Astrocyte (in vitro differentiated cells and primary cell): ENCODE measurements around the gene ACTN1. TPM values are rescaled to one million over a fixed set of nuclear protein-coding genes. Genes with fewer than 3 reads are reported as not detected.

Source experiments
- DNase-seq: peaks from one replicate; pipeline ENCODE4 v3.0.0-alpha.2; 2010; ENCODE audit warnings: low read depth
- FAIRE-seq: peaks from 2 replicates; lab custom pipeline; 2011; peaks lifted over from hg19 to GRCh38; lab: Jason Lieb, UNC
- H2AFZ ChIP-seq: 2 replicates; pipeline ENCODE4 v1.6.0; 2012; ENCODE audit warnings: low read depth, low read length, inconsistent platforms
- H3K27ac ChIP-seq: 2 replicates; pipeline ENCODE4 v1.5.1; 2011; ENCODE audit warnings: low read depth, low read length, inconsistent platforms
- H3K27me3 ChIP-seq: 2 replicates; pipeline ENCODE4 v1.6.0; 2011; ENCODE audit warnings: low read length, inconsistent platforms; ENCODE audit not compliant: insufficient read depth
- H3K36me3 ChIP-seq: 2 replicates; pipeline ENCODE4 v1.5.1; 2011; ENCODE audit warnings: low read length, inconsistent platforms; ENCODE audit not compliant: insufficient read depth
- H3K4me1 ChIP-seq: 2 replicates; pipeline ENCODE4 v1.5.1; 2011; ENCODE audit warnings: low read length, inconsistent platforms; ENCODE audit not compliant: insufficient read depth
- H3K4me2 ChIP-seq: 2 replicates; pipeline ENCODE4 v1.6.0; 2012; ENCODE audit warnings: low read length, inconsistent platforms
- H3K4me3 ChIP-seq: 2 replicates; pipeline ENCODE4 v1.5.1; 2011; ENCODE audit warnings: low read depth, mild to moderate bottlenecking, low read length, inconsistent platforms; ENCODE audit not compliant: insufficient read depth
- H3K79me2 ChIP-seq: 2 replicates; pipeline ENCODE4 v1.6.0; 2012; ENCODE audit warnings: mild to moderate bottlenecking, low read length, inconsistent platforms; ENCODE audit not compliant: insufficient read depth
- H3K9ac ChIP-seq: 2 replicates; pipeline ENCODE4 v1.6.0; 2012; ENCODE audit warnings: mild to moderate bottlenecking, low read length, inconsistent platforms
- H3K9me3 ChIP-seq: 2 replicates; pipeline ENCODE4 v1.5.1; 2012; ENCODE audit warnings: low read depth, mild to moderate bottlenecking, low read length, inconsistent platforms; ENCODE audit not compliant: insufficient read depth
- H4K20me1 ChIP-seq: 2 replicates; pipeline ENCODE4 v1.6.0; 2012; ENCODE audit warnings: low read length, inconsistent platforms; ENCODE audit not compliant: insufficient read depth
- H3K27ac Mint-ChIP-seq: one replicate; pipeline ENCODE4 v1.8.0; 2021; ENCODE audit warnings: mild to moderate bottlenecking, mixed read lengths; ENCODE audit not compliant: unreplicated experiment
- H3K27me3 Mint-ChIP-seq: one replicate; pipeline ENCODE4 v1.8.0; 2021; ENCODE audit warnings: low read depth, mixed read lengths; ENCODE audit not compliant: unreplicated experiment
- H3K36me3 Mint-ChIP-seq: one replicate; pipeline ENCODE4 v1.8.0; 2021; ENCODE audit warnings: low read depth, mixed read lengths; ENCODE audit not compliant: unreplicated experiment
- H3K4me1 Mint-ChIP-seq: one replicate; pipeline ENCODE4 v1.8.0; 2021; ENCODE audit warnings: low read depth, mixed read lengths; ENCODE audit not compliant: unreplicated experiment
- H3K4me3 Mint-ChIP-seq: one replicate; pipeline ENCODE4 v1.8.0; 2021; ENCODE audit warnings: mild to moderate bottlenecking, moderate library complexity, mixed read lengths; ENCODE audit not compliant: unreplicated experiment
- H3K9me3 Mint-ChIP-seq: one replicate; pipeline ENCODE4 v1.8.0; 2021; ENCODE audit warnings: mild to moderate bottlenecking, mixed read lengths; ENCODE audit not compliant: unreplicated experiment
- CTCF ChIP-seq: IDR thresholded peaks from 2 replicates; pipeline ENCODE4 v1.5.1; 2011; ENCODE audit warnings: low read depth, mild to moderate bottlenecking, inconsistent platforms, low read length, moderate library complexity; ENCODE audit not compliant: insufficient read depth
- EZH2 ChIP-seq: IDR thresholded peaks from 2 replicates; pipeline ENCODE4 v1.6.1; 2012; ENCODE audit warnings: mild to moderate bottlenecking, low read length, inconsistent platforms; ENCODE audit not compliant: insufficient read depth
- total RNA-seq: library from RNA; stranded (reverse); gene quantifications from 2 replicates; pipeline ENCODE4 v1.2.1, GENCODE V29; 2021

Gene ACTN1
- total RNA-seq, 1 donor from 2014 or later = 1,163 TPM

DNA sequence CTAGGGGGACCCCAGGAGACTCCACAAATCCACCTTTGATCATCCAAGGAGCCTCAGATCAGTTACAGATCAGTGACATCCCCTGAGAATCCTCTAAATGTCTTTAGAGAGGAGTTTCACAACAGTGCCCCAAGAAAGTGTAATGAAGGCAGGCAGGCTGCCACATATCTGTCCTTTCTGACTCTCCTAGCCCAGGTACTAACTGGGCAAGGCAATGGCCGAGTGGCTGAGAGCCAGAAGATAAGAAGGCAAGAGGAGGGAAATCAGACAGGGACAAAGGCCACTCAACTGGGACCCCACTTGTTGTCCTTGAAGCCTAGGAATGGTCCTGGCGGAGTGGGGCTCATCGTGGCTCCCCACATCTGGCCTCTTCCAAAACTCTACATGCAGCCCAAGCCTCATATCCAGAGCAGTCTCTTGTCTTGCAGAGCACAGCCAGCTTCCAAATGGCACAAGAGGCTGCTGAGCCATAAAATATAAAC lies 11.6 kb downstream of the ACTN1 start:
- no peak for FAIRE-seq
- no peak overlapping the region for H3K4me3 ChIP-seq
- Mint-ChIP-seq H3K4me3 (no peak overlapping the region), H3K9me3 (no peaks in the 10 kb centered on the region), H3K4me1 (peaks cover 92% of the 10 kb centered on the region), H3K27ac (peak overlapping the region; percentile 34), H3K27me3 (no peaks in the 10 kb centered on the region), H3K36me3 (peaks cover 28% of the 10 kb centered on the region)
- DNase-seq = no peak
- peaks cover 100% of the 10 kb centered on the region for H3K79me2 ChIP-seq
- peaks cover 53% of the 10 kb centered on the region for H3K36me3 ChIP-seq
- H3K27me3 ChIP-seq = no peaks in the 10 kb centered on the region
- H2AFZ ChIP-seq = no peak overlapping the region
- peak overlapping the region; percentile 0 for H3K9ac ChIP-seq
- no peak overlapping the region for H3K27ac ChIP-seq
- peaks cover 100% of the 10 kb centered on the region for H4K20me1 ChIP-seq
- H3K4me1 ChIP-seq = peaks cover 92% of the 10 kb centered on the region
- H3K4me2 ChIP-seq = peak overlapping the region; percentile 65
- H3K9me3 ChIP-seq = no peaks in the 10 kb centered on the region
- TF ChIP-seq CTCF (no peak), EZH2 (no peak)

GRCh38 chr14:68966872-68967301 lies 12.2 kb downstream of the ACTN1 start:
- TF ChIP-seq EZH2 = no peak
- no peak for TF ChIP-seq CTCF
- H3K36me3 Mint-ChIP-seq = peaks cover 30% of the 10 kb centered on the region
- H3K27ac Mint-ChIP-seq = peak overlapping the region; percentile 41
- Histone ChIP-seq H2AFZ (no peak overlapping the region), H3K36me3 (peaks cover 47% of the 10 kb centered on the region), H3K4me2 (peak overlapping the region; percentile 65), H3K4me3 (no peak overlapping the region), H3K79me2 (peaks cover 100% of the 10 kb centered on the region), H3K27me3 (no peaks in the 10 kb centered on the region), H3K9me3 (no peaks in the 10 kb centered on the region), H3K9ac (peak overlapping the region; percentile 32), H4K20me1 (peaks cover 100% of the 10 kb centered on the region), H3K27ac (peak overlapping the region; percentile 4), H3K4me1 (peaks cover 94% of the 10 kb centered on the region)
- no peaks in the 10 kb centered on the region for H3K9me3 Mint-ChIP-seq
- H3K4me1 Mint-ChIP-seq = peaks cover 91% of the 10 kb centered on the region
- FAIRE-seq (no peak), DNase-seq (no peak)
- no peak overlapping the region for H3K4me3 Mint-ChIP-seq
- H3K27me3 Mint-ChIP-seq = no peaks in the 10 kb centered on the region

- H3K9me3 Mint-ChIP-seq = no peaks in the 10 kb centered on the region
- Histone ChIP-seq H3K4me3 (no peak overlapping the region), H2AFZ (no peak overlapping the region), H3K9me3 (no peaks in the 10 kb centered on the region), H3K4me2 (peak overlapping the region; percentile 48), H3K9ac (peak overlapping the region; percentile 18), H4K20me1 (peaks cover 100% of the 10 kb centered on the region), H3K4me1 (peaks cover 85% of the 10 kb centered on the region), H3K27ac (peak overlapping the region; percentile 22), H3K79me2 (peaks cover 100% of the 10 kb centered on the region), H3K36me3 (peaks cover 33% of the 10 kb centered on the region), H3K27me3 (no peaks in the 10 kb centered on the region)
- peaks cover 87% of the 10 kb centered on the region for H3K4me1 Mint-ChIP-seq
- peak overlapping the region; percentile 76 for H3K4me3 Mint-ChIP-seq
- no peak for FAIRE-seq
- no peak for TF ChIP-seq EZH2
- no peak for TF ChIP-seq CTCF
- no peak for DNase-seq
- no peaks in the 10 kb centered on the region for H3K27me3 Mint-ChIP-seq
- peak overlapping the region; percentile 75 for H3K27ac Mint-ChIP-seq
- H3K36me3 Mint-ChIP-seq = peaks cover 21% of the 10 kb centered on the region
These were observed 13.8 kb downstream of the ACTN1 start for GRCh38 chr14:68965261-68965761.
